ENCODE results near the gene UBL4B. TPM values are rescaled to one million over a fixed set of nuclear protein-coding genes. Genes with fewer than 3 reads are reported as not detected.

UBL4B gene
- total and polyA plus RNA-seq, 9 of the 15 experiments (the other 6 are each of a cell fraction or from before 2014, with no cell fraction given): not detected

DNA sequence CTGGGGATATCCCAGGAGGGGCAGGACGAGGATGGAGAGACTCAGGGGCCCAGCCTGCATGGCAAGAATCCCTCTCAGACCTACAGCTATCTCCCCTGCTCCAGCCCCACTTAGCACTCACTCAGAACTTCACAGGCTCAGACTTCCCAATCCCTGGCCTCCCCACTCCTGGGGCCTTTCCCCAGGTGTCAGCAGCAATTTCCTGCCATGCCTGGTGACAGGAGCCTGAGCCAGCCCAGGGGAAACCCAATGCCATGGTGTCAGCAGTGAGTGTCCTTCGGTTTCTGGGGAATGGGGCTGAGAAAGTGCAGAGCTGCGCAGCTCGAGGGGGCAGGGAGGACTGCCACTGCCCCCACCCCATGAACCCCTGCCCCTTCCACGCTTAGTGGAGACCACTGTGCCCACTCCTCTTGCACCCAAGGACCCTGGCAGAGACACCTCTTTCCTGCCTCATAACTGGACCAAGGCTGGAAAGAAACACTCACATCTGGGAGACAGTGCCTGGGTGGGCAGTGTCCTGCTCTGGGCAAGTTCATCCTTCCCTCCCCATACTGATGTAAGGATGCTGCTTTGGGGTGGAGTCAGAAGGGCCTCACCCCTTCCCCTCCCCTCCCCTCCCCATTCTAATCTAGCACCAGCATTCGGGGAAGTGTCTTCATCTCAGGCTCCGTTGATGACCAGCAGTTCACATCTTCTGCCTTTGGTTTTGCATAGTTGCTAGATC lies 17.1 kb upstream of the UBL4B start:
- DNase-seq (ENCODE audit: extremely low read depth in 1 of 4, low spot score in 3 of 4): peak in 1 of 4 experiments; percentile 37
- BruUV-seq (replicated peaks): no TSS peak
- no peak overlapping the region for H3K9ac ChIP-seq (ENCODE audit: insufficient read depth in 1 of 2, low read depth in 2 of 2, low read length in 2 of 2)
- peaks cover 7 to 10% of the 10 kb centered on the region in 2 experiments; a peak in 4 of 5 replicates for H3K4me1 ChIP-seq (replicated peaks in 1 of 2; ENCODE audit: control insufficient read depth in 2 of 2, insufficient read depth in 2 of 2, low read length in 2 of 2)
- TF ChIP-seq HOXB6 (CRISPR knock-in tag; IDR thresholded peaks at IDR 0.05; ENCODE audit: borderline replicate concordance): no peak
- TF ChIP-seq, protein P1, sequence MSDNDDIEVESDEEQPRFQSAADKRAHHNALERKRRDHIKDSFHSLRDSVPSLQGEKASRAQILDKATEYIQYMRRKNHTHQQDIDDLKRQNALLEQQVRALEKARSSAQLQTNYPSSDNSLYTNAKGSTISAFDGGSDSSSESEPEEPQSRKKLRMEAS (CRISPR knock-in tag; IDR thresholded peaks at IDR 0.05): no peak
- in situ Hi-C loops (cut with MboI): no loop called here
- H3K9me1 ChIP-seq (ENCODE audit: control insufficient read depth, insufficient read depth, low read length): no peaks in the 10 kb centered on the region
- CTCF ChIA-PET (ENCODE audit: low intra/inter-chr PET ratio): no interaction called here
- WGBS (ENCODE audit: insufficient coverage, low coverage, missing lambda C conversion rate): 0% methylated on average over 6 of the region's 7 CpGs
- no peak overlapping the region for H2AFZ ChIP-seq (ENCODE audit: low read depth, low read length)
- peaks cover 20 to 38% of the 10 kb centered on the region in 2 experiments; a peak in 3 of 5 replicates for H3K27me3 ChIP-seq (ENCODE audit: control insufficient read depth in 2 of 2, insufficient read depth in 2 of 2, low read length in 2 of 2)
- no peak for FAIRE-seq
- H4K20me1 ChIP-seq (replicated peaks; ENCODE audit: control insufficient read depth, insufficient read depth, low read length): no peaks in the 10 kb centered on the region; the same call in 1 of the 2 replicates
- POLR2A ChIA-PET: interaction anchor here (0.6 to 0.9 kb wide), 2 partner anchors 12 to 22 kb away, joined by 3 read pairs; no protein-coding TSS in a partner anchor
- no peak overlapping the region for H3K27ac ChIP-seq (ENCODE audit: extremely low read depth, low read depth, low read length)
- no peaks in the 10 kb centered on the region for H3K9me3 ChIP-seq (replicated peaks; ENCODE audit: control insufficient read depth, insufficient read depth, low read depth, low read length)
- H3K36me3 ChIP-seq (ENCODE audit: control insufficient read depth, insufficient read depth, low read length): no peaks in the 10 kb centered on the region
- no peak overlapping the region for H3K4me2 ChIP-seq (ENCODE audit: insufficient read depth, low read length)
- H3K79me2 ChIP-seq (ENCODE audit: control insufficient read depth, insufficient read depth, low read length): no peaks in the 10 kb centered on the region
- no peak overlapping the region for H3K4me3 ChIP-seq
- intact Hi-C loops (cut with micrococcal nuclease): no loop called here
- peak; percentile 15; the same call in 1 of the 3 replicates for ATAC-seq
